ENCODE measurements around the gene SH3GL3. TPM values are rescaled to one million over a fixed set of nuclear protein-coding genes. Genes with fewer than 3 reads are reported as not detected.

SH3GL3 gene
- total RNA-seq, 1 experiment from 2014 or later, result not detected

DNA sequence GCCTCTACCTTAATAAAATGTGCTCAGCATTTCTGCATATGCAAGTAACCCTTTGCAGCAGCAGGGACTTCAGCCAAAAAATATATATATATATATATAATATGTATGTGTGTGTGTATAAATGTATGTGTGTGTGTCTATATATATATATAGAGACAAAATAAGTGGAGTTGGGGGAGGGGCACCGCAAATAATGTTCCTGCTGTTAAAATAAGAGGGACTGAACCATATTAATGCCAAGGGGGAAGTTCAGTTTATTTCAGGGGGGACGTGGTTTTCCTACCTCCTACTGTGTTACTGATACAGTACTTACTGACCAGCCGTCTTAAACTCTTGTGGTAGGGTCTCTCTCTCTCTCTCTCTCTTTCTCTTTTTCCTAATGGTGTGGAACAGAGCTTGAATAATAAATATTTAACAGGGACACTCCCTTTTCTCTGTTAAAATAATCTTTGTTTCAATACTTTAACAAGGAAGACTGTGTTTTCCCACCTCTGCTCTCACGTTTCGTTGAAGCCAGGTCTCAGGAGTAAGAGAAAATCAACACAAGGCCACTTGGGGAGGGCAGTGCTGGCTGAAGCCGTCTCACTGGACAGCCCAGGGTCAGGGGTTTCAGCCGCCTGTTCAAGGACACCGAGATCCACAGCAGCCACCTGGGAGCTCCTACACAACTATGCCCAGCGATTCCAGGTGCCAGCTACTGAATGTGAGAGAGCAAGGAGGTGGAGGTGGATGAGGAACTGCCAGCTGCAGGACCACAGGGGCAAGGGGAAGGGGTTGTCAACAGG, 164.0 kb downstream of the SH3GL3 start:
- H3K27me3 ChIP-seq (ENCODE audit: control insufficient read depth, insufficient read depth, low read length), result no peaks in the 10 kb centered on the region
- DNase-seq (ENCODE audit: low read depth, low spot score) (no peak), ATAC-seq (no peak)
- no peaks in the 10 kb centered on the region for H3K4me1 ChIP-seq (ENCODE audit: control insufficient read depth, insufficient read depth, low read length)
- in situ Hi-C loops (cut with HindIII; ENCODE audit: low pct_unique_long_range_greater_than_20kb, low sequenced_read_pairs), result no loop called here
- BruUV-seq (replicated peaks), result no TSS peak
- no peaks in the 10 kb centered on the region for H3K36me3 ChIP-seq (ENCODE audit: control insufficient read depth, insufficient read depth, low read length)
- H3K27ac ChIP-seq (ENCODE audit: low read length), result no peak overlapping the region
- no peak overlapping the region for H3K4me3 ChIP-seq (ENCODE audit: low read depth in 2 of 2, low read length in 2 of 2)
- intact Hi-C loops (cut with micrococcal nuclease; ENCODE audit: unreplicated experiment), result no loop called here
- TF ChIP-seq SIN3A (IDR thresholded peaks at IDR 0.05; ENCODE audit: borderline replicate concordance, insufficient read depth, low read depth, low read length) (no peak), POLR2AphosphoS5 (IDR thresholded peaks at IDR 0.05; ENCODE audit: low read depth, low read length) (no peak), TCF7L2 (IDR thresholded peaks at IDR 0.05; ENCODE audit: low read depth, low read length) (no peak)
- TF ChIP-seq, protein P1, sequence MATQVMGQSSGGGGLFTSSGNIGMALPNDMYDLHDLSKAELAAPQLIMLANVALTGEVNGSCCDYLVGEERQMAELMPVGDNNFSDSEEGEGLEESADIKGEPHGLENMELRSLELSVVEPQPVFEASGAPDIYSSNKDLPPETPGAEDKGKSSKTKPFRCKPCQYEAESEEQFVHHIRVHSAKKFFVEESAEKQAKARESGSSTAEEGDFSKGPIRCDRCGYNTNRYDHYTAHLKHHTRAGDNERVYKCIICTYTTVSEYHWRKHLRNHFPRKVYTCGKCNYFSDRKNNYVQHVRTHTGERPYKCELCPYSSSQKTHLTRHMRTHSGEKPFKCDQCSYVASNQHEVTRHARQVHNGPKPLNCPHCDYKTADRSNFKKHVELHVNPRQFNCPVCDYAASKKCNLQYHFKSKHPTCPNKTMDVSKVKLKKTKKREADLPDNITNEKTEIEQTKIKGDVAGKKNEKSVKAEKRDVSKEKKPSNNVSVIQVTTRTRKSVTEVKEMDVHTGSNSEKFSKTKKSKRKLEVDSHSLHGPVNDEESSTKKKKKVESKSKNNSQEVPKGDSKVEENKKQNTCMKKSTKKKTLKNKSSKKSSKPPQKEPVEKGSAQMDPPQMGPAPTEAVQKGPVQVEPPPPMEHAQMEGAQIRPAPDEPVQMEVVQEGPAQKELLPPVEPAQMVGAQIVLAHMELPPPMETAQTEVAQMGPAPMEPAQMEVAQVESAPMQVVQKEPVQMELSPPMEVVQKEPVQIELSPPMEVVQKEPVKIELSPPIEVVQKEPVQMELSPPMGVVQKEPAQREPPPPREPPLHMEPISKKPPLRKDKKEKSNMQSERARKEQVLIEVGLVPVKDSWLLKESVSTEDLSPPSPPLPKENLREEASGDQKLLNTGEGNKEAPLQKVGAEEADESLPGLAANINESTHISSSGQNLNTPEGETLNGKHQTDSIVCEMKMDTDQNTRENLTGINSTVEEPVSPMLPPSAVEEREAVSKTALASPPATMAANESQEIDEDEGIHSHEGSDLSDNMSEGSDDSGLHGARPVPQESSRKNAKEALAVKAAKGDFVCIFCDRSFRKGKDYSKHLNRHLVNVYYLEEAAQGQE (IDR thresholded peaks at IDR 0.05; ENCODE audit: insufficient read depth in 1 of 2, low read depth in 2 of 2, low read length in 1 of 2), result no peak
- TF ChIP-seq, protein P2, sequence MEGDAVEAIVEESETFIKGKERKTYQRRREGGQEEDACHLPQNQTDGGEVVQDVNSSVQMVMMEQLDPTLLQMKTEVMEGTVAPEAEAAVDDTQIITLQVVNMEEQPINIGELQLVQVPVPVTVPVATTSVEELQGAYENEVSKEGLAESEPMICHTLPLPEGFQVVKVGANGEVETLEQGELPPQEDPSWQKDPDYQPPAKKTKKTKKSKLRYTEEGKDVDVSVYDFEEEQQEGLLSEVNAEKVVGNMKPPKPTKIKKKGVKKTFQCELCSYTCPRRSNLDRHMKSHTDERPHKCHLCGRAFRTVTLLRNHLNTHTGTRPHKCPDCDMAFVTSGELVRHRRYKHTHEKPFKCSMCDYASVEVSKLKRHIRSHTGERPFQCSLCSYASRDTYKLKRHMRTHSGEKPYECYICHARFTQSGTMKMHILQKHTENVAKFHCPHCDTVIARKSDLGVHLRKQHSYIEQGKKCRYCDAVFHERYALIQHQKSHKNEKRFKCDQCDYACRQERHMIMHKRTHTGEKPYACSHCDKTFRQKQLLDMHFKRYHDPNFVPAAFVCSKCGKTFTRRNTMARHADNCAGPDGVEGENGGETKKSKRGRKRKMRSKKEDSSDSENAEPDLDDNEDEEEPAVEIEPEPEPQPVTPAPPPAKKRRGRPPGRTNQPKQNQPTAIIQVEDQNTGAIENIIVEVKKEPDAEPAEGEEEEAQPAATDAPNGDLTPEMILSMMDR (IDR thresholded peaks at IDR 0.05), result no peak
- ChIA-PET CTCF (no interaction called here), POLR2A (no interaction called here)
- no peaks in the 10 kb centered on the region for H3K9me3 ChIP-seq (ENCODE audit: control insufficient read depth, insufficient read depth, low read depth, low read length)

DNA sequence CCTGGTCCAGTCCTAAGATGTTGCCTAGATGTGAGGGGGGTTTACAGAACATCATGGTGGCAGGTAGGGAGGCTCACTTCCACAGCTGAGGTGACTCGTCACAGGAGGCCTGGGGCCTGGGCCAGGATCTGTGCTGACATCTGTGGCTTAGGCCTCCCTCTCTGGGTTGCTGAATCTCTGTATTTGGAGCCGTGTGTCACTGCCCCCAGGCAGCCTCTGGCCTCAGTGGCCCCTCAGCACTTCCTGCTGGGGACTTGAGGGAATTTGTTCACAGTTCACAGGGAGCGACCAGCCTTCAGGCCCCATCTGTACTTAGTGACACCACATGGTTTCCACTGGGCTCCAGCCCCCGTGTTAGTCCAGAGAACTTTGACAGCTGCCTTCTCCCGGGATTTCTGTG, 165.1 kb downstream of the SH3GL3 start:
- in situ Hi-C loops (cut with HindIII; ENCODE audit: low pct_unique_long_range_greater_than_20kb, low sequenced_read_pairs) (no loop called here), intact Hi-C loops (cut with micrococcal nuclease; ENCODE audit: unreplicated experiment) (no loop called here)
- POLR2A ChIA-PET, result no interaction called here
- no peaks in the 10 kb centered on the region for H3K4me1 ChIP-seq (ENCODE audit: control insufficient read depth, insufficient read depth, low read length)
- H3K9me3 ChIP-seq (ENCODE audit: control insufficient read depth, insufficient read depth, low read depth, low read length), result no peaks in the 10 kb centered on the region
- ATAC-seq, result no peak
- H3K27ac ChIP-seq (ENCODE audit: low read length), result no peak overlapping the region
- BruUV-seq (replicated peaks), result no TSS peak
- H3K27me3 ChIP-seq (ENCODE audit: control insufficient read depth, insufficient read depth, low read length), result no peaks in the 10 kb centered on the region
- no peak overlapping the region for H3K4me3 ChIP-seq (ENCODE audit: low read depth in 2 of 2, low read length in 2 of 2)
- CTCF ChIA-PET, result interaction anchor here (0.6 kb wide), 1 partner anchor 959 kb away, joined by 3 read pairs; no protein-coding TSS in a partner anchor
- TF ChIP-seq SIN3A (IDR thresholded peaks at IDR 0.05; ENCODE audit: borderline replicate concordance, insufficient read depth, low read depth, low read length) (no peak), POLR2AphosphoS5 (IDR thresholded peaks at IDR 0.05; ENCODE audit: low read depth, low read length) (no peak), TCF7L2 (IDR thresholded peaks at IDR 0.05; ENCODE audit: low read depth, low read length) (no peak)
- TF ChIP-seq, protein P1 (IDR thresholded peaks at IDR 0.05; ENCODE audit: insufficient read depth in 1 of 2, low read depth in 2 of 2, low read length in 1 of 2), result no peak
- TF ChIP-seq, protein P2 (IDR thresholded peaks at IDR 0.05), result no peak
- DNase-seq (ENCODE audit: low read depth, low spot score), result no peak
- H3K36me3 ChIP-seq (ENCODE audit: control insufficient read depth, insufficient read depth, low read length), result no peaks in the 10 kb centered on the region
